ENCODE results near the gene PLIN4.

DNA sequence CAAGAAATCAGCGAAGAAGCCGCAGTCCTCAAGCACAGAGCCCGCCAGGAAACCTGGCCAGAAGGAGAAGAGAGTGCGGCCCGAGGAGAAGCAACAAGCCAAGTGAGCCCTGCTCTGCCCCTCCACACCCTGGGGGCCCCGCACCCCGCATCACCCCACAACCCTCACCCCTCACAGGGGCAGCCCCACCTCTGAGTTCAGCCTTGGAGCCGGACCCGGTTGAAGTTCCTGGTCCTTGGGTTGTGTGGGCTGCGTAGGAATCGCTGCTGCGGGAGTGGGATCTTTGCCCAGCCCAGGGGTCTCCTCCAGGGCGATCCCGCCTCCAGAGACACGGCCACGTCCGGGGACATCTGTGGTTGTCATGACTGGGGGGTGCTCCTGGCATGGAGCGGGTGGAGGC lies 22.0 kb downstream of the PLIN4 start:
- TF ChIP-seq, protein P1, sequence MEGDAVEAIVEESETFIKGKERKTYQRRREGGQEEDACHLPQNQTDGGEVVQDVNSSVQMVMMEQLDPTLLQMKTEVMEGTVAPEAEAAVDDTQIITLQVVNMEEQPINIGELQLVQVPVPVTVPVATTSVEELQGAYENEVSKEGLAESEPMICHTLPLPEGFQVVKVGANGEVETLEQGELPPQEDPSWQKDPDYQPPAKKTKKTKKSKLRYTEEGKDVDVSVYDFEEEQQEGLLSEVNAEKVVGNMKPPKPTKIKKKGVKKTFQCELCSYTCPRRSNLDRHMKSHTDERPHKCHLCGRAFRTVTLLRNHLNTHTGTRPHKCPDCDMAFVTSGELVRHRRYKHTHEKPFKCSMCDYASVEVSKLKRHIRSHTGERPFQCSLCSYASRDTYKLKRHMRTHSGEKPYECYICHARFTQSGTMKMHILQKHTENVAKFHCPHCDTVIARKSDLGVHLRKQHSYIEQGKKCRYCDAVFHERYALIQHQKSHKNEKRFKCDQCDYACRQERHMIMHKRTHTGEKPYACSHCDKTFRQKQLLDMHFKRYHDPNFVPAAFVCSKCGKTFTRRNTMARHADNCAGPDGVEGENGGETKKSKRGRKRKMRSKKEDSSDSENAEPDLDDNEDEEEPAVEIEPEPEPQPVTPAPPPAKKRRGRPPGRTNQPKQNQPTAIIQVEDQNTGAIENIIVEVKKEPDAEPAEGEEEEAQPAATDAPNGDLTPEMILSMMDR (conservative IDR thresholded peaks at IDR 0.05; ENCODE audit: low read length), result no peak
- no peak for TF ChIP-seq EZH2phosphoT487 (IDR thresholded peaks at IDR 0.05; ENCODE audit: borderline replicate concordance, low read depth, low read length)
